ENCODE data around the gene CCDC107. TPM values are rescaled to one million over a fixed set of nuclear protein-coding genes. Genes with fewer than 3 reads are reported as not detected.
"Not testable (repeated sequence)": the region's sequence is repeated elsewhere in the genome, so short reads cannot be mapped to it uniquely, and the experiment has no call there.

Gene CCDC107
- total RNA-seq, 1 experiment from 2014 or later = 12.0 TPM

- H3K79me2 ChIP-seq (ENCODE audit: insufficient read depth, low read length) = no peaks in the 10 kb centered on the region
- no peaks in the 10 kb centered on the region for H3K4me1 ChIP-seq (ENCODE audit: insufficient read depth, low read length)
- no peak overlapping the region for H3K27ac ChIP-seq (ENCODE audit: insufficient read length, low read depth, low read length)
- DNase-seq = no peak
- H3K79me1 ChIP-seq (ENCODE audit: insufficient read depth, low read depth, low read length, poor library complexity, severe bottlenecking) = no peaks in the 10 kb centered on the region
- Mint-ChIP-seq H3K36me3 (ENCODE audit: insufficient read depth in 1 of 3, low read depth in 3 of 3) (peaks cover 8 to 12% (median 9%) of the 10 kb centered on the region in 3 experiments), H3K4me3 (no peak overlapping the region), H3K4me1 (no peaks in the 10 kb centered on the region), H3K9me3 (peaks cover 4 to 11% of the 10 kb centered on the region in 2 experiments; a peak in 4 of 5 replicates), H3K27ac (no peak overlapping the region), H3K27me3 (ENCODE audit: low read depth) (peaks cover 10% of the 10 kb centered on the region)
- H3K9me3 ChIP-seq (ENCODE audit: control insufficient read depth, low read depth, low read length) = no peaks in the 10 kb centered on the region
- no peak overlapping the region for H2BK15ac ChIP-seq (ENCODE audit: low read depth, low read length)
- no peaks in the 10 kb centered on the region for H3K23me2 ChIP-seq (ENCODE audit: insufficient read length, low read depth, low read length, poor library complexity, severe bottlenecking)
- H3K4ac ChIP-seq (ENCODE audit: low read depth, low read length) = no peak overlapping the region
- H2BK5ac ChIP-seq (ENCODE audit: insufficient read length, low read length) = no peak overlapping the region
- no peak overlapping the region for H3K14ac ChIP-seq (ENCODE audit: insufficient read depth, low read length)
- H4K20me1 ChIP-seq (ENCODE audit: control insufficient read depth, insufficient read depth, insufficient read length) = no peaks in the 10 kb centered on the region
- no peak overlapping the region for H2BK12ac ChIP-seq (ENCODE audit: insufficient read length, low read depth, low read length)
- no CpG with 5 or more reads among the region's 9 CpGs for WGBS (ENCODE audit: extremely low coverage, insufficient read length, low lambda C conversion rate)
- no peak overlapping the region for H3K18ac ChIP-seq (ENCODE audit: insufficient read length, low read depth, low read length)
- H4K5ac ChIP-seq (ENCODE audit: insufficient read length, low read depth, low read length) = no peak overlapping the region
- H3K27me3 ChIP-seq (ENCODE audit: insufficient read depth, low read length) = no peaks in the 10 kb centered on the region
- H2AK5ac ChIP-seq (ENCODE audit: insufficient read length, low read length) = no peak overlapping the region
- H2AFZ ChIP-seq (ENCODE audit: low read length) = no peak overlapping the region
- no peak overlapping the region for H2BK120ac ChIP-seq (ENCODE audit: low read depth, low read length, poor library complexity, severe bottlenecking)
- H4K8ac ChIP-seq (replicated peaks; ENCODE audit: insufficient read length, low read depth, low read length) = no peak overlapping the region
- H3T11ph ChIP-seq (ENCODE audit: low read length) = no peak overlapping the region
- no peak overlapping the region for H3K9ac ChIP-seq (ENCODE audit: extremely low read depth, insufficient read length, low read length)
- H2BK20ac ChIP-seq (ENCODE audit: low read depth, low read length, poor library complexity, severe bottlenecking) = no peak overlapping the region
- no peak overlapping the region for H3K23ac ChIP-seq (ENCODE audit: insufficient read length, low read depth, low read length)
- no peak overlapping the region for H3K56ac ChIP-seq (ENCODE audit: insufficient read length, low read depth, low read length)
- no peak overlapping the region for H3K4me2 ChIP-seq (ENCODE audit: insufficient read depth, insufficient read length, low read length)
- TF ChIP-seq CTCF (conservative IDR thresholded peaks at IDR 0.05) = no peak
- H4K91ac ChIP-seq (ENCODE audit: insufficient read length, low read depth, low read length) = no peak overlapping the region
Observed at GRCh38 chr9:35636135-35636876, 21.8 kb upstream of the CCDC107 start.

GRCh38 chr9:35636877-35637246 lies 21.2 kb upstream of the CCDC107 start:
- not testable (repeated sequence) for H3K9ac ChIP-seq (ENCODE audit: extremely low read depth, insufficient read length, low read length); H2BK12ac ChIP-seq (ENCODE audit: insufficient read length, low read depth, low read length); H2BK120ac ChIP-seq (ENCODE audit: low read depth, low read length, poor library complexity, severe bottlenecking); H3K18ac ChIP-seq (ENCODE audit: insufficient read length, low read depth, low read length); H4K8ac ChIP-seq (replicated peaks; ENCODE audit: insufficient read length, low read depth, low read length); H3K4me2 ChIP-seq (ENCODE audit: insufficient read depth, insufficient read length, low read length); H2AK5ac ChIP-seq (ENCODE audit: insufficient read length, low read length); H3T11ph ChIP-seq (ENCODE audit: low read length); H3K9me3 ChIP-seq (ENCODE audit: control insufficient read depth, low read depth, low read length); DNase-seq; H3K4me3 Mint-ChIP-seq; H3K4ac ChIP-seq (ENCODE audit: low read depth, low read length); H3K79me2 ChIP-seq (ENCODE audit: insufficient read depth, low read length); H4K91ac ChIP-seq (ENCODE audit: insufficient read length, low read depth, low read length); H3K27me3 Mint-ChIP-seq (ENCODE audit: low read depth); H2BK5ac ChIP-seq (ENCODE audit: insufficient read length, low read length); H2BK20ac ChIP-seq (ENCODE audit: low read depth, low read length, poor library complexity, severe bottlenecking); H2AFZ ChIP-seq (ENCODE audit: low read length); H3K23ac ChIP-seq (ENCODE audit: insufficient read length, low read depth, low read length); H3K4me1 ChIP-seq (ENCODE audit: insufficient read depth, low read length); H3K56ac ChIP-seq (ENCODE audit: insufficient read length, low read depth, low read length); H3K27me3 ChIP-seq (ENCODE audit: insufficient read depth, low read length); H3K4me1 Mint-ChIP-seq; H3K27ac Mint-ChIP-seq; H4K20me1 ChIP-seq (ENCODE audit: control insufficient read depth, insufficient read depth, insufficient read length); H3K27ac ChIP-seq (ENCODE audit: insufficient read length, low read depth, low read length); H3K23me2 ChIP-seq (ENCODE audit: insufficient read length, low read depth, low read length, poor library complexity, severe bottlenecking); H3K14ac ChIP-seq (ENCODE audit: insufficient read depth, low read length); H3K79me1 ChIP-seq (ENCODE audit: insufficient read depth, low read depth, low read length, poor library complexity, severe bottlenecking); H2BK15ac ChIP-seq (ENCODE audit: low read depth, low read length); H4K5ac ChIP-seq (ENCODE audit: insufficient read length, low read depth, low read length)
- H3K9me3 Mint-ChIP-seq = peaks cover 4 to 16% of the 10 kb centered on the region in 2 experiments; a peak in 4 of 5 replicates
- peaks cover 9 to 16% (median 12%) of the 10 kb centered on the region in 3 experiments for H3K36me3 Mint-ChIP-seq (ENCODE audit: insufficient read depth in 1 of 3, low read depth in 3 of 3)
- WGBS (ENCODE audit: extremely low coverage, insufficient read length, low lambda C conversion rate) = 100% methylated on average over 2 of the region's 6 CpGs

All from H9 (cell line).